Measurements from ENCODE around the gene MRPS14. TPM values are rescaled to one million over a fixed set of nuclear protein-coding genes. Genes with fewer than 3 reads are reported as not detected.

MRPS14 gene
- 25.1 TPM for total RNA-seq (2021; ENCODE audit: unreplicated experiment)
- 16.3 TPM for polyA plus RNA-seq (2012; ENCODE audit: insufficient read length)
- Bru-seq, nascent RNA, result percentile 74 among the genes with signal in this experiment
- percentile 70 among the genes with signal in this experiment for BruChase-seq, experiment 1, labeled RNA remaining after a 2-hour chase
- percentile 75 among the genes with signal in this experiment for BruChase-seq, experiment 2, labeled RNA remaining after a 6-hour chase
- long read RNA-seq, transcript MRPS14-202 (3 exons, 2,115 nt), result major isoform, 28 of 34 reads
- long read RNA-seq, partial matches to known transcripts, result 1 of 34 reads
- long read RNA-seq, other reads (novel, unspliced or antisense), result 3 of 34 reads

GRCh38 chr1:175023043-175023921 is at the start of gene MRPS14:
Gene MRPS14 (minus strand): TSS chr1:175023425. CDS start chr1:175023408, 17 bp downstream.
- POLR2A ChIA-PET, result interaction anchor here (0.9 kb wide), 1 partner anchor 47 kb away, joined by 4 read pairs; no protein-coding TSS in a partner anchor
- ATAC-seq, result peak; percentile 99
- H3K4me3 ChIP-seq (ENCODE audit: low read depth in 2 of 2, low read length in 2 of 2), result peak within 1 kb of the TSS; percentile 97 to 99
- in situ Hi-C loops (cut with HindIII; ENCODE audit: low pct_unique_long_range_greater_than_20kb, low sequenced_read_pairs), result no loop called here
- CTCF ChIA-PET, result interaction anchor here (1.6 kb wide), 1 partner anchor 102 kb away, joined by 6 read pairs; no protein-coding TSS in a partner anchor
- H3K27me3 ChIP-seq (ENCODE audit: control insufficient read depth, insufficient read depth, low read length), result no peaks in the 10 kb centered on the region
- peak; percentile 94 for TF ChIP-seq POLR2AphosphoS5 (IDR thresholded peaks at IDR 0.05; ENCODE audit: low read depth, low read length)
- TF ChIP-seq REST (IDR thresholded peaks at IDR 0.05; ENCODE audit: insufficient read depth in 1 of 2, low read depth in 2 of 2, low read length in 1 of 2), result 0 out of 4 replicates have a peak, but pooled peaks of 1 of the 2 experiments have one; percentile 12
- TF ChIP-seq TCF7L2 (IDR thresholded peaks at IDR 0.05; ENCODE audit: low read depth, low read length), result peak; percentile 58
- TF ChIP-seq CTCF (IDR thresholded peaks at IDR 0.05), result no peak
- TF ChIP-seq SIN3A (IDR thresholded peaks at IDR 0.05; ENCODE audit: borderline replicate concordance, insufficient read depth, low read depth, low read length), result peak; percentile 68; the same call in 1 of the 2 replicates
- peaks cover 5% of the 10 kb centered on the region; the same call in 1 of the 2 replicates for H3K36me3 ChIP-seq (ENCODE audit: control insufficient read depth, insufficient read depth, low read length)
- H3K9me3 ChIP-seq (ENCODE audit: control insufficient read depth, insufficient read depth, low read depth, low read length), result no peaks in the 10 kb centered on the region
- H3K4me1 ChIP-seq (ENCODE audit: control insufficient read depth, insufficient read depth, low read length), result peaks cover 3% of the 10 kb centered on the region; the same call in 1 of the 2 replicates
- peak; percentile 95 for DNase-seq (ENCODE audit: low read depth, low spot score)
- BruUV-seq (replicated peaks), result no TSS peak
- intact Hi-C loops (cut with micrococcal nuclease; ENCODE audit: unreplicated experiment), result no loop called here
- H3K27ac ChIP-seq (ENCODE audit: low read length), result peak within 1 kb of the TSS; percentile 97

GRCh38 chr1:175072099-175072951 is 49.1 kb upstream of the MRPS14 start:
- DNase-seq (ENCODE audit: low read depth, low spot score) (no peak), ATAC-seq (no peak)
- intact Hi-C loops (cut with micrococcal nuclease; ENCODE audit: unreplicated experiment), result no loop called here
- H3K9me3 ChIP-seq (ENCODE audit: control insufficient read depth, insufficient read depth, low read depth, low read length), result no peaks in the 10 kb centered on the region
- ChIA-PET POLR2A (no interaction called here), CTCF (no interaction called here)
- peaks cover 15% of the 10 kb centered on the region for H3K27me3 ChIP-seq (ENCODE audit: control insufficient read depth, insufficient read depth, low read length)
- no peaks in the 10 kb centered on the region for H3K36me3 ChIP-seq (ENCODE audit: control insufficient read depth, insufficient read depth, low read length)
- no peak overlapping the region for H3K27ac ChIP-seq (ENCODE audit: low read length)
- peaks cover 5% of the 10 kb centered on the region; the same call in 1 of the 2 replicates for H3K4me1 ChIP-seq (ENCODE audit: control insufficient read depth, insufficient read depth, low read length)
- in situ Hi-C loops (cut with HindIII; ENCODE audit: low pct_unique_long_range_greater_than_20kb, low sequenced_read_pairs), result no loop called here
- TF ChIP-seq POLR2AphosphoS5 (IDR thresholded peaks at IDR 0.05; ENCODE audit: low read depth, low read length), result no peak
- TF ChIP-seq TCF7L2 (IDR thresholded peaks at IDR 0.05; ENCODE audit: low read depth, low read length), result no peak
- no peak for TF ChIP-seq SIN3A (IDR thresholded peaks at IDR 0.05; ENCODE audit: borderline replicate concordance, insufficient read depth, low read depth, low read length)
- no peak for TF ChIP-seq REST (IDR thresholded peaks at IDR 0.05; ENCODE audit: insufficient read depth in 1 of 2, low read depth in 2 of 2, low read length in 1 of 2)
- TF ChIP-seq CTCF (IDR thresholded peaks at IDR 0.05), result no peak
- H3K4me3 ChIP-seq (ENCODE audit: low read depth in 2 of 2, low read length in 2 of 2), result no peak overlapping the region
- no TSS peak for BruUV-seq (replicated peaks)

Measured in Panc1 (cell line).